Keratinocyte (primary cell): ENCODE results near the gene CSTF1.

ENCODE experiments used
- CTCF ChIP-seq, 3 experiments: IDR thresholded peaks in 1 of 3; conservative IDR thresholded peaks in 1 of 3; optimal IDR thresholded peaks in 1 of 3; 2 replicates in 2 of 3; 3 replicates in 1 of 3; pipeline versions ENCODE3 to v1.5.1; 2011; ENCODE audit warnings: low read length in 3 of 3, mild to moderate bottlenecking in 3 of 3, moderate library complexity in 2 of 3, control low read depth in 1 of 3, inconsistent platforms in 1 of 3; ENCODE audit not compliant: insufficient read depth in 2 of 3; ENCODE audit errors: extremely low read depth in 1 of 3
- EZH2 ChIP-seq: IDR thresholded peaks from one replicate; pipeline ENCODE4 v1.6.1; 2012; ENCODE audit warnings: inconsistent platforms, mild to moderate bottlenecking, low read length, moderate library complexity

- TF ChIP-seq CTCF (optimal IDR thresholded peaks at IDR 0.05 in 1 of 3, IDR thresholded peaks at IDR 0.05 in 1 of 3, conservative IDR thresholded peaks at IDR 0.05 in 1 of 3; ENCODE audit: extremely low read depth in 1 of 3, insufficient read depth in 2 of 3, low read length in 3 of 3) (no peak), EZH2 (no peak)
Observed at GRCh38 chr20:56409521-56409920, 17.1 kb downstream of the CSTF1 start.
